Measurements from ENCODE around the gene CTXN1.

DNA sequence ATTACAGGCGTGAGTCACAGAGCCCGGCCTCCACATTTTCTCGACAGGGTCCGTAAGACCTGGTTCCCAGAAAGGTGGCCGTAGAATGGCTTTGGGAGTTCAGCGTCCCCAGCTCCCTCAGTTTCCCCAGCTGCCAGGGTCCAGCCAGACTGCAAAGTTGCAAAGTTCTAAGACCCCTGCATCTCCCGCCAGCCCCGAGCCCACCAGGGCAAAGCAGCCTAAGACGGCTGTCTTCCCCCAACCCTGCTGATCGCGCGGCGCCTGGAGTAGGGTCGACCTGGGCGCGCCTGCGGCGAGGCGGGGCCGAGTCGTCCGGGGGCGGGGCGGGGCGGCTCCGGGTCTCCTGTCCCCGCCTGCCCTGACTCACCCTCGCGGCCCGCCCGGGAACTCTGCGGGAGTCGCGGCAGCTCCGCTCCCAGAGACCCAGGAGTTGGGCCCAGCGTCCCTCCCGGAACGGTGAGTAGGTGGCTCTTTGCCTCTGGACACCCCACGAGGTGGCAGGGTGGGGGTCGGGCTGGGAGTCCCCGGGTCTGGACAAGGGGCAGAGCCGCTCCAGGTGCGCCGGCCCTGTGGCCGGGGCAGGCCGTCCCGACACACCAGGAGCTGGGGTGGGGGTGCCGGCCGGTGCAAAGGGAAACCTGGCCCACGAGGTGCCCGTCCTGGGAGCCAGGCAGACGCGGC, 37.6 kb downstream of the CTXN1 start, which contains the start of gene LRRC8E:
- TF ChIP-seq GATA3 (IDR thresholded peaks at IDR 0.05; ENCODE audit: low read depth, low read length) (no peak), GATA2 (IDR thresholded peaks at IDR 0.05; ENCODE audit: low read depth, low read length) (no peak)
